GM19240 (cell line): ENCODE results near the gene NEK2.

Experiments
- DNase-seq: peaks from one replicate; pipeline ENCODE4 v3.0.0; 2011; ENCODE audit warnings: low spot score; ENCODE audit not compliant: insufficient read length

Gene NEK2

GRCh38 chr1:211612786-211613107, 62.7 kb downstream of the NEK2 start:
- no peak for DNase-seq
